HepG2 (cell line): ENCODE data around the gene C14orf119. TPM values are rescaled to one million over a fixed set of nuclear protein-coding genes. Genes with fewer than 3 reads are reported as not detected.

ENCODE experiments used
- AHR ChIP-seq: IDR thresholded peaks from 2 replicates; pipeline ENCODE4 v1.6.1; 2018; ENCODE audit warnings: missing genetic modification reagents, missing compliant biosample characterization
- CBX1 ChIP-seq: IDR thresholded peaks from one replicate; pipeline ENCODE4 v1.6.1; 2016; ENCODE audit warnings: antibody characterized with exemption, low read depth
- EP300 ChIP-seq, 3 experiments: sonication (generic) in 1 of 3; formaldehyde crosslinking in 1 of 3; IDR thresholded peaks; 2 replicates each; pipeline versions ENCODE4 v1.5.1 to v1.6.1; 2011 to 2020; ENCODE audit warnings: low read depth in 2 of 3, low read length in 2 of 3, borderline replicate concordance in 1 of 3, improper control_type of control experiment in 1 of 3, mild to moderate bottlenecking in 1 of 3, missing genetic modification reagents in 1 of 3, moderate library complexity in 1 of 3
- GLI4 ChIP-seq: sonication (generic); formaldehyde crosslinking; IDR thresholded peaks from 2 replicates; pipeline ENCODE4 v1.5.1; 2020; ENCODE audit warnings: missing genetic modification reagents, mild to moderate bottlenecking, moderate library complexity, borderline replicate concordance
- KLF15 ChIP-seq: sonication (generic); formaldehyde crosslinking; IDR thresholded peaks from 2 replicates; pipeline ENCODE4 v1.8.1; 2023; ENCODE audit warnings: borderline replicate concordance, mild to moderate bottlenecking, inconsistent platforms, missing genetic modification reagents, mixed read lengths
- MTF2 ChIP-seq: sonication (generic); formaldehyde crosslinking; IDR thresholded peaks from 2 replicates; pipeline ENCODE4 v1.5.0; 2020; ENCODE audit warnings: missing genetic modification reagents, borderline replicate concordance
- NONO ChIP-seq, 2 experiments: fragments of 450-650 bp in 1 of 2; sonication (generic) in 1 of 2; formaldehyde crosslinking in 1 of 2; IDR thresholded peaks in 1 of 2; conservative IDR thresholded peaks in 1 of 2; 2 replicates each; pipeline versions ENCODE4 v1.6.1 to v1.8.0; 2017 to 2022; ENCODE audit warnings: mild to moderate bottlenecking in 1 of 2, missing genetic modification reagents in 1 of 2, moderate library complexity in 1 of 2
- PITX1 ChIP-seq: sonication (generic); formaldehyde crosslinking; IDR thresholded peaks from 2 replicates; pipeline ENCODE4 v1.5.1; 2020; ENCODE audit warnings: mild to moderate bottlenecking, missing genetic modification reagents
- SNAI1 ChIP-seq: sonication (generic); formaldehyde crosslinking; IDR thresholded peaks from 2 replicates; pipeline ENCODE4 v1.5.0; 2020; ENCODE audit warnings: mild to moderate bottlenecking, missing genetic modification reagents, borderline replicate concordance
- SP2 ChIP-seq: sonication (generic); formaldehyde crosslinking; IDR thresholded peaks from 2 replicates; pipeline ENCODE4 v1.5.1; 2020; ENCODE audit warnings: mild to moderate bottlenecking, missing genetic modification reagents
- SP5 ChIP-seq: IDR thresholded peaks from 2 replicates; pipeline ENCODE4 v1.6.1; 2016; ENCODE audit warnings: low read depth, borderline replicate concordance
- TOPORS ChIP-seq: sonication (generic); formaldehyde crosslinking; IDR thresholded peaks from 2 replicates; pipeline ENCODE4 v1.8.0; 2023; ENCODE audit warnings: mild to moderate bottlenecking, missing genetic modification reagents
- TSC22D2 ChIP-seq: sonication (generic); formaldehyde crosslinking; IDR thresholded peaks from 2 replicates; pipeline ENCODE4 v1.5.1; 2020; ENCODE audit warnings: missing genetic modification reagents, mild to moderate bottlenecking, borderline replicate concordance
- YEATS4 ChIP-seq: sonication (generic); formaldehyde crosslinking; IDR thresholded peaks from 2 replicates; pipeline ENCODE4 v1.4.0; 2020; ENCODE audit warnings: missing genetic modification reagents, borderline replicate concordance
- ZKSCAN5 ChIP-seq: sonication (generic); formaldehyde crosslinking; IDR thresholded peaks from 2 replicates; pipeline ENCODE4 v1.5.1; 2020; ENCODE audit warnings: mild to moderate bottlenecking, missing genetic modification reagents
- ZNF496 ChIP-seq: sonication (generic); formaldehyde crosslinking; IDR thresholded peaks from 2 replicates; pipeline ENCODE4 v1.8.1; 2023; ENCODE audit warnings: mild to moderate bottlenecking, moderate library complexity, missing genetic modification reagents; ENCODE audit not compliant: insufficient replicate concordance
- ZNF678 ChIP-seq: sonication (generic); formaldehyde crosslinking; IDR thresholded peaks from 2 replicates; pipeline ENCODE4 v1.4.0; 2020; ENCODE audit warnings: mild to moderate bottlenecking, missing genetic modification reagents
- ZNF720 ChIP-seq: sonication (generic); formaldehyde crosslinking; IDR thresholded peaks from 2 replicates; pipeline ENCODE4 v1.4.0; 2020; ENCODE audit warnings: missing genetic modification reagents
- ZNF878 ChIP-seq: sonication (generic); formaldehyde crosslinking; IDR thresholded peaks from 2 replicates; pipeline ENCODE4 v1.8.1; 2023; ENCODE audit warnings: mild to moderate bottlenecking, missing genetic modification reagents, moderate library complexity
- polyA plus RNA-seq, 8 experiments: library from polyadenylated mRNA; depleted of rRNA in 3 of 8; stranded (reverse) in 7 of 8; unstranded in 1 of 8; fragments of >200 nt; fragmentation: Illumina TruSeq in 4 of 8; extraction: Trizol in 4 of 8; gene quantifications; 2 replicates each; pipeline versions ENCODE4 v1.2.1 to v1.2.3, GENCODE V29; 2011 to 2016; ENCODE audit warnings: low read depth in 4 of 8, missing spikeins in 1 of 8, mixed read lengths in 1 of 8; ENCODE audit not compliant: insufficient read depth in 1 of 8
- total RNA-seq, 5 experiments: library from RNA; depleted of rRNA; stranded (reverse); fragments of >200 nt; fragmentation: Illumina TruSeq; extraction: Trizol; gene quantifications; 2 replicates each; pipeline ENCODE4 v1.2.3, GENCODE V29; 2016; ENCODE audit warnings: low read depth in 1 of 5
- TF ChIP-seq, protein P1 (sequence below): sonication (generic); formaldehyde crosslinking; IDR thresholded peaks from 2 replicates; pipeline ENCODE4 v1.8.0; 2022; ENCODE audit warnings: mild to moderate bottlenecking, missing genetic modification reagents, borderline replicate concordance
- TF ChIP-seq, protein P2 (sequence below): sonication (generic); formaldehyde crosslinking; IDR thresholded peaks from 2 replicates; pipeline ENCODE4 v1.4.0; 2020; ENCODE audit warnings: missing genetic modification reagents, borderline replicate concordance
- TF ChIP-seq, protein P3 (sequence below): IDR thresholded peaks from 2 replicates; pipeline ENCODE4 v1.6.1; 2016; ENCODE audit warnings: low read depth, control low read depth

C14orf119 gene
- total and polyA plus RNA-seq, 2 of the 13 experiments (the other 11 are each of a cell fraction or from before 2014, with no cell fraction given): 117 to 206 TPM

DNA sequence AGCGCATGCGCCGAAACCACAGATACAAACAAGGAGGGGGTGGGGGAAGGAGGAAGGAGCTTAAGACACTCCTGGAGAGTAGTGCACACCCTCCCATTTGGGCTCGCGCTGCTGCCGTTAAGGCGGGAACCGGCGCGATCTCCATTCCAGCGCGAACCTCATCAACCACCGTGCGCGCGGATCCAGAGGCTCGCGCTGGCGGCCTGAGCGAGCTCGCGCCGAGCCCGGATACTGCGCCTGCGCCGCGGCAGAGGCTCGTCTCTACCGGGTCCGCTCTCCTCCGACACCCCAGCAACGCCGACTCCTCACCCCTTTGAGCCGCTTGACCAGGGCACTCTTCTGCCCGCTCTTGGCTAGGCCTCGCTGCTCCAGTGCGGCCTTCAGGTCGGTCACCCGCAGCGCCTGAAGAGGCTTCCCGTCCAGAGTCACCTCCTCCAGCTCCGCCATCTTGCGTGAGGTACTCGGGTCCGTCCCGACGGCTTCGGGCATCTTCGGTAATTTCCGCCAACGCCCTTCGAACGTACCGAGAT is 574 bp upstream of the C14orf119 start, which contains the start of gene ACIN1 (continued):
- TF ChIP-seq EP300 (IDR thresholded peaks at IDR 0.05; ENCODE audit: low read depth in 2 of 2, low read length in 2 of 2): 0 out of 4 replicates have a peak, but pooled peaks of 1 of the 2 experiments have one; percentile 8
- TF ChIP-seq EP300 (CRISPR knock-in tag; IDR thresholded peaks at IDR 0.05; ENCODE audit: borderline replicate concordance): no peak; the same call in none of the 2 replicates
- peak; percentile 100 for TF ChIP-seq MTF2 (CRISPR knock-in tag)
- TF ChIP-seq, protein P1, sequence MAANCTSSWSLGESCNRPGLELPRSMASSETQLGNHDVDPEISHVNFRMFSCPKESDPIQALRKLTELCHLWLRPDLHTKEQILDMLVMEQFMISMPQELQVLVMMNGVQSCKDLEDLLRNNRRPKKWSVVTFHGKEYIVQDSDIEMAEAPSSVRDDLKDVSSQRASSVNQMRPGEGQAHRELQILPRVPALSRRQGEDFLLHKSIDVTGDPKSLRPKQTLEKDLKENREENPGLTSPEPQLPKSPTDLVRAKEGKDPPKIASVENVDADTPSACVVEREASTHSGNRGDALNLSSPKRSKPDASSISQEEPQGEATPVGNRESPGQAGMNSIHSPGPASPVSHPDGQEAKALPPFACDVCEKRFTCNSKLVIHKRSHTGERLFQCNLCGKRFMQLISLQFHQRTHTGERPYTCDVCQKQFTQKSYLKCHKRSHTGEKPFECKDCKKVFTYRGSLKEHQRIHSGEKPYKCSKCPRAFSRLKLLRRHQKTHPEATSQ (CRISPR knock-in tag): peak; percentile 98
- peak; percentile 84 for TF ChIP-seq CBX1
- no peak for TF ChIP-seq NONO (IDR thresholded peaks at IDR 0.05)
- TF ChIP-seq NONO (CRISPR knock-in tag; conservative IDR thresholded peaks at IDR 0.05): no peak
- peak; percentile 86 for TF ChIP-seq ZKSCAN5 (CRISPR knock-in tag)
- TF ChIP-seq KLF15 (CRISPR knock-in tag): peak; percentile 92; the same call in 1 of the 2 replicates
- peak; percentile 99 for TF ChIP-seq TOPORS (CRISPR knock-in tag)
- peak; percentile 90 for TF ChIP-seq YEATS4 (CRISPR knock-in tag)
- TF ChIP-seq ZNF878 (CRISPR knock-in tag): no peak
- TF ChIP-seq, protein P2, sequence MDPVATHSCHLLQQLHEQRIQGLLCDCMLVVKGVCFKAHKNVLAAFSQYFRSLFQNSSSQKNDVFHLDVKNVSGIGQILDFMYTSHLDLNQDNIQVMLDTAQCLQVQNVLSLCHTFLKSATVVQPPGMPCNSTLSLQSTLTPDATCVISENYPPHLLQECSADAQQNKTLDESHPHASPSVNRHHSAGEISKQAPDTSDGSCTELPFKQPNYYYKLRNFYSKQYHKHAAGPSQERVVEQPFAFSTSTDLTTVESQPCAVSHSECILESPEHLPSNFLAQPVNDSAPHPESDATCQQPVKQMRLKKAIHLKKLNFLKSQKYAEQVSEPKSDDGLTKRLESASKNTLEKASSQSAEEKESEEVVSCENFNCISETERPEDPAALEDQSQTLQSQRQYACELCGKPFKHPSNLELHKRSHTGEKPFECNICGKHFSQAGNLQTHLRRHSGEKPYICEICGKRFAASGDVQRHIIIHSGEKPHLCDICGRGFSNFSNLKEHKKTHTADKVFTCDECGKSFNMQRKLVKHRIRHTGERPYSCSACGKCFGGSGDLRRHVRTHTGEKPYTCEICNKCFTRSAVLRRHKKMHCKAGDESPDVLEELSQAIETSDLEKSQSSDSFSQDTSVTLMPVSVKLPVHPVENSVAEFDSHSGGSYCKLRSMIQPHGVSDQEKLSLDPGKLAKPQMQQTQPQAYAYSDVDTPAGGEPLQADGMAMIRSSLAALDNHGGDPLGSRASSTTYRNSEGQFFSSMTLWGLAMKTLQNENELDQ (CRISPR knock-in tag): 0 out of 2 replicates have a peak, but pooled peaks have one; percentile 78
- no peak for TF ChIP-seq SP2 (CRISPR knock-in tag)
- peak; percentile 92 for TF ChIP-seq ZNF720 (CRISPR knock-in tag)
- TF ChIP-seq, protein P3, sequence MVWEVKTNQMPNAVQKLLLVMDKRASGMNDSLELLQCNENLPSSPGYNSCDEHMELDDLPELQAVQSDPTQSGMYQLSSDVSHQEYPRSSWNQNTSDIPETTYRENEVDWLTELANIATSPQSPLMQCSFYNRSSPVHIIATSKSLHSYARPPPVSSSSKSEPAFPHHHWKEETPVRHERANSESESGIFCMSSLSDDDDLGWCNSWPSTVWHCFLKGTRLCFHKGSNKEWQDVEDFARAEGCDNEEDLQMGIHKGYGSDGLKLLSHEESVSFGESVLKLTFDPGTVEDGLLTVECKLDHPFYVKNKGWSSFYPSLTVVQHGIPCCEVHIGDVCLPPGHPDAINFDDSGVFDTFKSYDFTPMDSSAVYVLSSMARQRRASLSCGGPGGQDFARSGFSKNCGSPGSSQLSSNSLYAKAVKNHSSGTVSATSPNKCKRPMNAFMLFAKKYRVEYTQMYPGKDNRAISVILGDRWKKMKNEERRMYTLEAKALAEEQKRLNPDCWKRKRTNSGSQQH: no peak
- peak; percentile 95; the same call in 1 of the 2 replicates for TF ChIP-seq SNAI1 (CRISPR knock-in tag)
- peak; percentile 96 for TF ChIP-seq AHR
- 0 out of 2 replicates have a peak, but pooled peaks have one; percentile 11 for TF ChIP-seq SP5
- peak; percentile 99 for TF ChIP-seq GLI4 (CRISPR knock-in tag)
- TF ChIP-seq ZNF496 (CRISPR knock-in tag): no peak
- TF ChIP-seq PITX1 (CRISPR knock-in tag): peak; percentile 96
- peak; percentile 99 for TF ChIP-seq ZNF678 (CRISPR knock-in tag)
- peak; percentile 84; the same call in 1 of the 2 replicates for TF ChIP-seq TSC22D2 (CRISPR knock-in tag)
